SK-N-SH treated with all-trans-retinoic acid at 6 μM for 48 hours (cell line): ENCODE measurements around the gene PCDHGA1.

Experiments used
- ATAC-seq: fragments of 200-7000 bp; cut with Tn5 transposase; 3 replicates; pipeline ENCODE4 v1.9.1; 2020; ENCODE audit warnings: mild to moderate bottlenecking, moderate library complexity
- ARNTL ChIP-seq: fragments of 450-650 bp; formaldehyde crosslinking; IDR thresholded peaks from 2 replicates; pipeline ENCODE4 v1.5.0; 2020; ENCODE audit warnings: low read depth, mild to moderate bottlenecking, moderate library complexity, borderline replicate concordance
- CSDC2 ChIP-seq: fragments of 250-450 bp; sonication (Bioruptor Pico); IDR thresholded peaks from 2 replicates; pipeline ENCODE4 v1.5.0; 2020; ENCODE audit warnings: mild to moderate bottlenecking, moderate library complexity
- CSRNP3 ChIP-seq: fragments of 250-450 bp; sonication (Bioruptor Pico); IDR thresholded peaks from 2 replicates; pipeline ENCODE4 v1.5.1; 2021; ENCODE audit warnings: mild to moderate bottlenecking, moderate library complexity
- ESRRG ChIP-seq: fragments of 250-450 bp; sonication (Bioruptor Pico); IDR thresholded peaks from 2 replicates; pipeline ENCODE4 v1.6.1; 2021; ENCODE audit warnings: mild to moderate bottlenecking
- GLIS3 ChIP-seq: fragments of 250-450 bp; sonication (Bioruptor Pico); IDR thresholded peaks from 2 replicates; pipeline ENCODE4 v1.5.0; 2020; ENCODE audit warnings: mild to moderate bottlenecking, moderate library complexity
- ISL1 ChIP-seq: fragments of 250-450 bp; sonication (Bioruptor Pico); IDR thresholded peaks from 2 replicates; pipeline ENCODE4 v2.1.2; 2022; ENCODE audit warnings: mild to moderate bottlenecking, moderate library complexity
- OSR1 ChIP-seq: fragments of 250-450 bp; sonication (Bioruptor Pico); IDR thresholded peaks from 2 replicates; pipeline ENCODE4 v1.8.0; 2022; ENCODE audit warnings: moderate library complexity, mild to moderate bottlenecking, inconsistent platforms
- PATZ1 ChIP-seq: fragments of 250-450 bp; sonication (Bioruptor Pico); IDR thresholded peaks from 2 replicates; pipeline ENCODE4 v1.8.0; 2020; ENCODE audit warnings: mild to moderate bottlenecking, moderate library complexity, borderline replicate concordance
- POU6F1 ChIP-seq: fragments of 250-450 bp; sonication (Bioruptor Pico); IDR thresholded peaks from 2 replicates; pipeline ENCODE4 v1.8.0; 2021; ENCODE audit warnings: low read depth, mild to moderate bottlenecking, moderate library complexity, borderline replicate concordance
- PPARA ChIP-seq: fragments of 250-450 bp; sonication (Bioruptor Pico); IDR thresholded peaks from 2 replicates; pipeline ENCODE4 v1.5.0; 2020; ENCODE audit warnings: mild to moderate bottlenecking, borderline replicate concordance
- SNAI2 ChIP-seq: fragments of 250-450 bp; sonication (Bioruptor Pico); IDR thresholded peaks from 2 replicates; pipeline ENCODE4 v1.5.0; 2020; ENCODE audit warnings: mild to moderate bottlenecking, moderate library complexity
- TCF4 ChIP-seq: fragments of 250-450 bp; sonication (Bioruptor Pico); IDR thresholded peaks from 2 replicates; pipeline ENCODE4 v1.8.0; 2021; ENCODE audit warnings: mild to moderate bottlenecking, moderate library complexity, borderline replicate concordance
- TOX ChIP-seq: fragments of 250-450 bp; sonication (Bioruptor Pico); IDR thresholded peaks from 2 replicates; pipeline ENCODE4 v1.8.0; 2021; ENCODE audit warnings: mild to moderate bottlenecking, moderate library complexity, borderline replicate concordance
- TSHZ2 ChIP-seq: fragments of 250-450 bp; sonication (Bioruptor Pico); IDR thresholded peaks from 2 replicates; pipeline ENCODE4 v1.5.0; 2020; ENCODE audit warnings: mild to moderate bottlenecking, moderate library complexity
- ZC3H10 ChIP-seq: fragments of 250-450 bp; sonication (Bioruptor Pico); IDR thresholded peaks from 2 replicates; pipeline ENCODE4 v1.5.1; 2021; ENCODE audit warnings: mild to moderate bottlenecking, moderate library complexity
- ZFP3 ChIP-seq: fragments of 250-450 bp; sonication (Bioruptor Pico); IDR thresholded peaks from 2 replicates; pipeline ENCODE4 v1.5.0; 2020; ENCODE audit warnings: mild to moderate bottlenecking, moderate library complexity
- ZFP30 ChIP-seq: fragments of 450-650 bp; formaldehyde crosslinking; IDR thresholded peaks from 2 replicates; pipeline ENCODE4 v1.5.0; 2022; ENCODE audit warnings: mild to moderate bottlenecking, moderate library complexity
- ZNF565 ChIP-seq: fragments of 450-650 bp; formaldehyde crosslinking; conservative IDR thresholded peaks from 2 replicates; pipeline ENCODE4 v1.5.0; 2020; ENCODE audit warnings: low read depth, mild to moderate bottlenecking, moderate library complexity
- ZNF70 ChIP-seq: fragments of 450-650 bp; formaldehyde crosslinking; IDR thresholded peaks from 2 replicates; pipeline ENCODE4 v1.5.0; 2020; ENCODE audit warnings: mild to moderate bottlenecking, moderate library complexity
- ZNF8 ChIP-seq: fragments of 450-650 bp; formaldehyde crosslinking; IDR thresholded peaks from 2 replicates; pipeline ENCODE4 v1.5.0; 2020; ENCODE audit warnings: mild to moderate bottlenecking, moderate library complexity

Gene PCDHGA1

GRCh38 chr5:141494761-141495452, 164.6 kb downstream of the PCDHGA1 start (continued):
- TF ChIP-seq POU6F1 (CRISPR knock-in tag) (no peak), TCF4 (CRISPR knock-in tag) (no peak), ZFP30 (CRISPR knock-in tag) (no peak), ARNTL (CRISPR knock-in tag) (no peak)

GRCh38 chr5:141495453-141495811, 165.1 kb downstream of the PCDHGA1 start:
- TF ChIP-seq PPARA (CRISPR knock-in tag) (no peak), TSHZ2 (no peak), ARNTL (CRISPR knock-in tag) (no peak), SNAI2 (CRISPR knock-in tag) (no peak), ZC3H10 (CRISPR knock-in tag) (no peak), CSDC2 (CRISPR knock-in tag) (no peak), TOX (CRISPR knock-in tag) (no peak), OSR1 (no peak)
- no peak for ATAC-seq

GRCh38 chr5:141496038-141496437, 165.7 kb downstream of the PCDHGA1 start:
- no peak for TF ChIP-seq PATZ1
- no peak for ATAC-seq

- no peak for ATAC-seq
- TF ChIP-seq TOX (CRISPR knock-in tag) (no peak), PATZ1 (no peak), TSHZ2 (no peak), ESRRG (no peak), ZNF70 (CRISPR knock-in tag) (no peak), ZFP3 (CRISPR knock-in tag) (no peak), GLIS3 (no peak), CSRNP3 (CRISPR knock-in tag) (no peak), PPARA (CRISPR knock-in tag) (no peak), ZNF565 (CRISPR knock-in tag) (no peak), ZNF8 (no peak), ISL1 (no peak), SNAI2 (CRISPR knock-in tag) (no peak), ARNTL (CRISPR knock-in tag) (no peak), ZC3H10 (CRISPR knock-in tag) (no peak), ZFP30 (CRISPR knock-in tag) (no peak), POU6F1 (CRISPR knock-in tag) (no peak)
These were observed 171.4 kb downstream of the PCDHGA1 start for GRCh38 chr5:141501761-141502160.
